Measurements from ENCODE around the gene DTNA.

DNA sequence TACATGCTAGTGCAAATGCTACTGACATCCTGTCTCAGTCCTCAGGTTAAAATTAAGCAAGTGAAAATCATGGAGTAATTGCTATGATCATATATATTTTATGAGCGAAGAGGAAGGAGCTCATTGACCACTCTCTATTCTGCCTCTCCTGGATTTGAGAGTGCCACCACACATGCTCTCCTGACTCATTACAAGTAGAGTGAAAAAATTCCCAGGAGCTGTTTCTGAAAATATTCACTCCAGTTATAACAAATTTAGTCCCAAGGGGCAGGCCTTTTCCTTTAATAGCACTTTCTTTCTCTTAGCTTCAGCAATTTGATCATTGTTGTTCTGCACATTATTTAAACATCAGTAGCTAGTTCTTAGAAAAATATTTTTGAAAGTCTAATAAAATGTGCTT is 176.1 kb downstream of the DTNA start:
- TF ChIP-seq, protein P1, sequence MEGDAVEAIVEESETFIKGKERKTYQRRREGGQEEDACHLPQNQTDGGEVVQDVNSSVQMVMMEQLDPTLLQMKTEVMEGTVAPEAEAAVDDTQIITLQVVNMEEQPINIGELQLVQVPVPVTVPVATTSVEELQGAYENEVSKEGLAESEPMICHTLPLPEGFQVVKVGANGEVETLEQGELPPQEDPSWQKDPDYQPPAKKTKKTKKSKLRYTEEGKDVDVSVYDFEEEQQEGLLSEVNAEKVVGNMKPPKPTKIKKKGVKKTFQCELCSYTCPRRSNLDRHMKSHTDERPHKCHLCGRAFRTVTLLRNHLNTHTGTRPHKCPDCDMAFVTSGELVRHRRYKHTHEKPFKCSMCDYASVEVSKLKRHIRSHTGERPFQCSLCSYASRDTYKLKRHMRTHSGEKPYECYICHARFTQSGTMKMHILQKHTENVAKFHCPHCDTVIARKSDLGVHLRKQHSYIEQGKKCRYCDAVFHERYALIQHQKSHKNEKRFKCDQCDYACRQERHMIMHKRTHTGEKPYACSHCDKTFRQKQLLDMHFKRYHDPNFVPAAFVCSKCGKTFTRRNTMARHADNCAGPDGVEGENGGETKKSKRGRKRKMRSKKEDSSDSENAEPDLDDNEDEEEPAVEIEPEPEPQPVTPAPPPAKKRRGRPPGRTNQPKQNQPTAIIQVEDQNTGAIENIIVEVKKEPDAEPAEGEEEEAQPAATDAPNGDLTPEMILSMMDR (conservative IDR thresholded peaks at IDR 0.05 in 1 of 2, IDR thresholded peaks at IDR 0.05 in 1 of 2; ENCODE audit: low read depth in 1 of 2, low read length in 2 of 2), result no peak
- TF ChIP-seq EZH2 (IDR thresholded peaks at IDR 0.05; ENCODE audit: low read length, missing control alignments), result no peak

All from fibroblast of lung (primary cell).